Prostate gland (tissue), 2 donors: Measurements from ENCODE around the gene ESPNL.

Experiments used
- POLR2AphosphoS5 ChIP-seq: sonication (generic); formaldehyde crosslinking; IDR thresholded peaks from one replicate; pipeline ENCODE4 v1.6.1; 2017; ENCODE audit warnings: antibody characterized with exemption
- TF ChIP-seq, protein P1 (sequence below), 4 experiments: fragments of 200-600 bp in 2 of 4; fragments of 450-650 bp in 2 of 4; sonication (generic) in 2 of 4; IDR thresholded peaks; 1 replicate in 3 of 4; 2 replicates in 1 of 4; pipeline ENCODE4 v1.5.1; 2016 to 2019; ENCODE audit warnings: antibody characterized with exemption in 4 of 4, mild to moderate bottlenecking in 2 of 4, moderate library complexity in 2 of 4

GRCh38 chr2:238160206-238161129 is 60.3 kb downstream of the ESPNL start:
- TF ChIP-seq POLR2AphosphoS5, result no peak
- TF ChIP-seq, protein P1, sequence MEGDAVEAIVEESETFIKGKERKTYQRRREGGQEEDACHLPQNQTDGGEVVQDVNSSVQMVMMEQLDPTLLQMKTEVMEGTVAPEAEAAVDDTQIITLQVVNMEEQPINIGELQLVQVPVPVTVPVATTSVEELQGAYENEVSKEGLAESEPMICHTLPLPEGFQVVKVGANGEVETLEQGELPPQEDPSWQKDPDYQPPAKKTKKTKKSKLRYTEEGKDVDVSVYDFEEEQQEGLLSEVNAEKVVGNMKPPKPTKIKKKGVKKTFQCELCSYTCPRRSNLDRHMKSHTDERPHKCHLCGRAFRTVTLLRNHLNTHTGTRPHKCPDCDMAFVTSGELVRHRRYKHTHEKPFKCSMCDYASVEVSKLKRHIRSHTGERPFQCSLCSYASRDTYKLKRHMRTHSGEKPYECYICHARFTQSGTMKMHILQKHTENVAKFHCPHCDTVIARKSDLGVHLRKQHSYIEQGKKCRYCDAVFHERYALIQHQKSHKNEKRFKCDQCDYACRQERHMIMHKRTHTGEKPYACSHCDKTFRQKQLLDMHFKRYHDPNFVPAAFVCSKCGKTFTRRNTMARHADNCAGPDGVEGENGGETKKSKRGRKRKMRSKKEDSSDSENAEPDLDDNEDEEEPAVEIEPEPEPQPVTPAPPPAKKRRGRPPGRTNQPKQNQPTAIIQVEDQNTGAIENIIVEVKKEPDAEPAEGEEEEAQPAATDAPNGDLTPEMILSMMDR (IDR thresholded peaks at IDR 0.05), result no peak
